Glomerular endothelial cell (primary cell): ENCODE data around the gene GNG13. TPM values are rescaled to one million over a fixed set of nuclear protein-coding genes. Genes with fewer than 3 reads are reported as not detected.
"Not testable (repeated sequence)": the region's sequence is repeated elsewhere in the genome, so short reads cannot be mapped to it uniquely, and the experiment has no call there.

Source experiments
- DNase-seq: peaks from one replicate; pipeline ENCODE4 v3.0.0-alpha.2; 2011; ENCODE audit warnings: low read depth, low spot score; ENCODE audit errors: extremely low read depth
- total RNA-seq: library from RNA; depleted of rRNA; stranded (reverse); fragments of >200 nt; gene quantifications from 2 replicates; pipeline ENCODE4 v1.2.3, GENCODE V29; 2015

GNG13 gene, protein sequence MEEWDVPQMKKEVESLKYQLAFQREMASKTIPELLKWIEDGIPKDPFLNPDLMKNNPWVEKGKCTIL
- not detected in 2 replicates for total RNA-seq

DNA sequence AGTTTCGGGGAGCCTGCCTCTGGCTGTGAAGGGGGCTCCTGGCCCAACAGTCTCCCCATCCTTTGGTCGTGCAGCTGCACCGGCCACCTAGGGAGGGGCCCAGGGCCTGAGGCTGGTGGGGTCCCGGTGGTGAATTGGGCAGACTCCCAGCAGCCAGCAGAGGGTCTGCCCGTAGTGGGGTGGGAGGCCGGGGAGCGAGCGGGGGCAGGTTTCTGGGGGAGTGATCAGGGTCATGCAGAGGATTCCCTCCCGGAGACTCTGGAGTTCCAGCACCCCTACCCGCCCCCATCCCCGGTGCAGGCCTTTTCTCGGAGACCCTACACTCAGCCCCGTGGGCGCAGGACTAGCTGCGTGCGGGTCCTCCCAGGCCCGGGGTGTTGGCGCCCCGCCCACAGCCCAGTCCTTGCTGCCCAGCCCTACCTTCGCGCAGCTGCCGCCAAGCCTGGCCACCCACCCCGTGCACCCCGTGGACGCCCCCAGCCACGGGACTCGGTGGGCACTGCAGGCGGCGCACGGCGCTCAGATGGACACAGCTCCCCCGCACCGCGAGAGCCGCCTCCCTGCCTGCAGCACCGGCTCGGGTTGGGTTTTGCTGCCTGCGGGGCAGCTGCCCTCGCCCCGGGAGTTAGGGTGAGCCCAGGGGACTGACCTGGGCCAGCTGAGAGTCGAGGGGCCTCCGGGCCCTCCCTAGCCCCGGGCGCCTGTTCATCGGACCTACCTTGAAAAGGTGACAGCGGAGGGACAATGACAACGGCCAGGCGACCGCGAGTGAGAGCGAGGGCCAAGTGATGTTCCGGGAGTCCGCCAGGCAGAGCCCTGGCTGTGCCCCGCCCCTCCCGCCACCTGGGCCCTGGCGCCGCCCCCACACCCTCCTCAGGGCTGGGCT lies at the start of gene GNG13:
TSS of gene GNG13 (minus strand) at position 787 of the 886 bp plus-strand sequence. CDS start 1,657 bp downstream, outside the sequence.
- no peak for DNase-seq

DNA sequence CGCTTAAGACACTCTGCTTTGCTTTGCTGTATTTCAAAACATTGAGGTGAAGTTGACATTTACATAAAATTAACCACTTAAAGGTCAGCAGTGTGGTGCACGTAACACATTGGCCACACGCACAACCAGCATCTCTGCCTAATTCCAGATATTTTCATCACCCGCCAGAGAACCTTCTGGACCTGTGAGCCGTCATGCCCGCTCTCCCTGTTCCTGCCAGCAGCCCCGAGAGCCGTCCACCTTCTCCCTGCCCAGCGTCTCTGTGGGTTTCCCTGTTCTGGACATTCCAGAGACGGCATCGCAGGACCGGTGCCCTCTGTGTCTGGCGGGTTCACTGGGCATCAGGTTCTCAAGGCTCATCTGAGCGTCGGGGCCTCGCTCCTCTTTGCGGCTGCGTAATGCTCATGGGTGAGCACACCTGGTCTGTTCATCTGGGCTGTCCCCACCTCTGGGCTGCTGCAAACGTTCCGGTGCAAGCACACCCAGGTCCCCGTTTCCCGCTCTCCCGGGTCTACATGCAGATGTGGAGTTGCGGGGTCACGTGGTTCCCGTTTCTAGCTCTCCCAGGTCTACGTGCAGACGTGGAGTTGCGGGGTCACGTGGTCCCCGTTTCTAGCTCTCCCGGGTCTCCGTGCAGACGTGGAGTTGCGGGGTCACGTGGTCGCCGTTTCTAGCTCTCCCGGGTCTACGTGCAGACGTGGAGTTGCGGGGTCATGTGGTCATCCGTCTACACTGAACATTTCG lies 48.1 kb upstream of the GNG13 start:
- DNase-seq = no peak

DNA sequence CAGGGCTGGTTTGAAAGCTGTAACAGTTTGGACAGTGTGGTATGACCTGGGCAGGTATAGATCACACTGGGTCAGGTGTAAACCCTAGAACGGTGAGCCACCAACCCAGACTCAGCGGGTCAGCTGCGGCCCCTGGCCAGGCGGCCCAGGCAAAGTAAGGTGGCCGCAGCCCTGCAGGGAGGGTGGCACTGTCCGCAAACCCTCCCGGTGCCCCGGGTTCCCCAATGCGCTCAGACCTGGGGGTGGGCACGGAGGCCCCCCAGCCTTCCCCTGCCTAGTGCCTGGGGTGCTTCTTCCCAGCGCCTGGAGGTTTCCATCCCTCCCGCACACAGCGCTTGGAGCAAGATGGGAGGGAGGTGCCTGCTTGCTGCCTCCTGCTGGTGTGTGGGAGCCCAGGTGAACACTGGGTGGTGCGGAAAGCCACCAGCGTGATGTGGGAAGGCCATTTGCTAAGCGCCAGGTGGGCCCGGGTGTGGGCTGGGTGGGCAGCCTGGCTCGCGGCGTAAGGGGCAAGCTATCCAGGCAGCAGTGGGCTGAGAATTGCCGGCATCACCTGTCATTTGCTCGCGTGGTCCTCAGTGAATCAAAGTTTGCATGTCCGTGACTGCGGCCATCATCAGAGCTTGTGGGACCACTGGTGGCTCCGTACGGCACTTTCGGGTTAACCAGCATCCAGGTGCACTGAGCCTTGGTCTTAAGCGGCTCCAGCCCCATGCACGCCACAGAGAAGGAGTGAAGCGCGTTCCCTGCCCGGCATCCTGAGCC lies 47.3 kb upstream of the GNG13 start:
- no peak for DNase-seq

DNA sequence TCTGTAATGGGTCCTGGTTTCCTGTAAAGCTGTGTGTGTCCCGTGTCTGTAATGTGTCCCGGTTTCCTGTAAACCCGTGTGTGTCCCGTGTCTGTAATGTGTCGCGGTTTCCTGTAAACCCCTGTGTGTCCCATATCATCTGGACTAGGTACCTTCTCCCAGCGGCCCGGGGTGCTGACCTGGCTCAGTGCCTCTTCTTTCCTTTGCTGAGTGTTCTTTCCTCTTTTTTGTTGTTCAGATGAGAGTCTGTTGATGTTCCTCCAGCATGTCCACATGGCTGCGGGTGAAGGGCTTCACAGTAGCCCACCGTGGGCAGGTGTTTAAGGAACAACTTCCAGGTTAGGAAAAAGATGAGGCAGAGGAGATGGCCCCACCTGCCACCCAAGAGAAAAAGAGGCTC lies 46.6 kb upstream of the GNG13 start:
- no peak for DNase-seq

DNA sequence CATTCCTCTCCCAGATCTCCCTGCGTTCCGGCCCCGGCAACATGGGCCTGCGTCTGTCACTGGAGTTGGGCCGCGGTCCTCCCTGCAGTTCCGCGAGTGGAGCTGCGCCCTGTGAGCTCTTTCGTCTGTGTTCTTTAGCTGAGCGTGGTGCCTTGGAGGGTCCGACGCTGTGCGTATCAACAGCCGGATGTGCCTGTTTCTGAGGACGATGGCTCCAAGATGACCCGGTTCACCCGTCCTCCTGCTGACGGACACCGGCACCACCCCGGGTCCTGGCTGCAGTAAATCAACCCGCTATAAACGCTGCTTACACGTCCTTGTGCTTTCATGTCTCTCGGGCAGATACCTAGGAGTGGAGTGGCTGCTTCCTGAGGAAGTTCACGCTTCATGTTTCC lies 44.8 kb upstream of the GNG13 start:
- DNase-seq = no peak

DNA sequence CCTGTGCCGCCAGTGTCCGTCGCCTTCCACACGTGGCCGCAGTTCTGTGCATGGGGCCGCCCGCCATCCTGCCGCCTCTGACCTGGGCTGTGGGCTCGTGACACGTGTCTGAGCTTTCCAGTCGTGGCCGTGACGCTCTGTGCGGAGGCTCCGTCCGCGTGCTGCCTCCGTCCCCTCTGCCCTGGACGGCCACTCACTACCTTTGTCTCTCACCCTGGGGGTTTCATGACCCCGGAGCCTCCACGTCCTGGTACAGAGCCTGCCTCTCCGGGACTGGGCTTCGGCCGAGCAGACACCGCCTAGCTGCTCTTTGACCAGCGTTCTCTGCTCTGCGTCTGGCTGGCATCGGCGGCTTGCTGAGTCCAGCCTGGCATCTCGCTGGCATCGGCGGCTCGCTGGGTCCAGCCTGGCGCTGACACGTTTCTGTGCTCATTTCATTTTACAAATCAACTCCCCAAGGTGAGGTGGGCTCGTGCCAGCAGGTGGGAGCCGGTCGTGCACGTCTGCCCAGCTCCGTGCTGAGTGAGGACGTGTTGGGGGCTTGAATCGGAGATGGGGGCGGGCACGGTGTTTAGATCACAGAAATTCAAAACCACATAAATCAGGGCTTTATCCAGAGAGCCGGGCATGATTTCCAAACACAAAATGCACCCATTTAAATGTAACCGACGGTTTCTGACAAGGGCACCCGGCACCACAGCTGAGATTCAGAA lies 44.3 kb upstream of the GNG13 start:
- DNase-seq = no peak

DNA sequence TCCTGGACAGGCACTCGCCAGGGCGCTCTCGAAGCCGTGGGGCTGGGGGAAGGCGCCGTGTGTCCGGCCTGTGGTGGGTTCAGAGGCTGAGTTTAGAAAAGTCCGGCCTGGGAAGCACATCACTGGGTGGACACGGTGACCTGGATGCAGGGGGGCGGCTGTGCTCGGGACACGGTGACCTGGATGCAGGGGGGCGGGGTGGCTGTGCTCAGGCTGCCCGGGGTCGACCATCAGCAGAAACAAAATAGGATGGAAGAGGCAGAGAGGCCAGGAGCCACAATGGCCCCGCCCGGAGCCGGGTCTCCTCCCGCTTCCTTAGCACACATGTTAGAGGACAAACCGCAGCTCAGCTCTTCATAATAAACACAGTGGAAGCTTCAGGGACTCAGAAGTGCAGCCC lies 43.2 kb upstream of the GNG13 start:
- no peak for DNase-seq

DNA sequence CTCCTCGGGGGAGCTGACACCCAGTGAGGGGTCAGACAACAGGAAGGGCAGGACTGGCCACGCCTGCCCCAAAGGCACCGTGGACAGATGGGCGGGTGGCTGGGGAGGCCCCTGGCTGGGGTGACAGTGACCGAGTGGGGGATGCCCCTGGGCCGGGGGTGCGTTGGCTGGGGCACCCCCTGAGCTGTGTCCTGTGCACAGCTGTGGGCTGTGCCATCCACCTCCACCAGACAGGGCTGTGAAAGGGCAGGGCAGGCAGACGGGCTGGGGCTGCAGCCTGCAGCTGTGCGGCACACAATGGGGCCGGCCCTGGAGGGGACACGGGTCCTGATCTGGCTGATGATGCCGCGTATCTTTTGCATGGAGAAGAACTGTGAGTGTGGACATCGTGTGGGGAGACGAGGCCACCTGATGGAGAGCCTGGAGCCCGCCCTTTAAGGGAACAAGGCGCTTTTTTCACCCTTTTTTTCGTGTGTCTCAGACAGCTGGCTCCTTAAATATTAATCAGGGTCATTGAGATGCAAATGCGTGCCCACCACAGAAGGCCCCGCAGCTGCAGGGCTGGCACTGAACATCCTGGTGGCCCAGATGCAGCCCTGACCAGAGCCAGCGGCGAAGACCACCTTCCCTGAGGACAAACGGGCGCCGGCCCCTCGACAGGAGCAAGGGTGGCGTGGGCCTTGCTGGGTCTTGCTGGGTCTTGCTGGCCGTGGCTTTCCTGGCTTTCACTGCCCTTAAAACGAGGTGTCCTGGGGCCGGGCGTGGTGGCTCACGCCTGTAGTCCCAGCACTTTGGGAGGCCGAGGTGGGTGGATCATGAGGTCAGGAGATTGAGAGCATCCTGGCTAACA lies 42.4 kb upstream of the GNG13 start:
- DNase-seq = no peak

DNA sequence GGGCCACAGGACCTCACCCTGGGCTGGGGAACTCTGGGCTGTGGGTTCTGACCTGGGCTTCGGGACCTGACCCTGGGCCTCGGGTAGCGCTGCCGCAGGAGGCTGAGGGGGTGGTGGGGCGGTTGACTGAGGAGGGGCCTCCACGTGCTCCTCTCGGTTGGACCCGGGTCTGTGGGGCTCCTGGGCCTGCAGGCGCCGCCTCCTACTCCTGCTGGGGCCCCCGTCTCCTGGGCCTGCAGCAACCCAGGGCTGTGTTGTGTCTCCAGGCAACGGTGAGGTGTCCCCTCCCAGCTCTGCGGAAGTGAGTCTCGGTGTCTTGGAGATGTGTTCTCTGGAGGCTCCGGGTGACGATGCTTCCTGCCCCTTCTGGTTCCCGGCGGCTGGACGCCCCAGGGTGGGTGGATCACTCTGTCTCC lies 41.5 kb upstream of the GNG13 start:
- DNase-seq = no peak

DNA sequence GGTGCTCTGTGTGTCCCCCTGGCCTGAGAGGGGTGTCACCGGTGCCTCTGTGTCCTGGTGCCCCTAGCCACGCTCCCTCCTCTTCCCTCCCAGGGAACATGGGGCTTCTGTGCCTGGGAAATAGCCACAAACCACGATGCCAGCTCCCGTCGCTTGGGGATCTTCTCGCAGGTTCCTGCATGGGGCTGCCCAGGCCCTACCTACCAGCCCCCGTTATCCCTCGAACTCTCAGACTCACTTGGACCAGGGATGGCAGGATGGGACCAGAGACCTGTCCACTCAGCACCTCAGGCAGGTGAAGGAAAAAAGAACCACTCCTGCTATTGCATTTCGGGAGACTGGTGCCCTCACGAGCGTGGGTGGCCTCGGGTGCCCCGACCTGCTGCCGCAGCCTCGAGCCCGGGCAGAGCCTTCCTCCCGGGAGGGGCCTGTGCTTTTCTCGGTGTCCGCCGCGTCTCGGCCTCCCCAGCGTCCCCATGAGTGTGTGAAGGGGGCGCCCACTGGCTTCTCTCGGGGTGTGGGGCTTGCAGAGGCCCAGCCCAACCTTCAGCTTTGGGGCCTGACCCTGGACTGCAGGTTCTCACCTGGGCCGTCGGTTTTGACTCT lies 41.0 kb upstream of the GNG13 start:
- DNase-seq = no peak

DNA sequence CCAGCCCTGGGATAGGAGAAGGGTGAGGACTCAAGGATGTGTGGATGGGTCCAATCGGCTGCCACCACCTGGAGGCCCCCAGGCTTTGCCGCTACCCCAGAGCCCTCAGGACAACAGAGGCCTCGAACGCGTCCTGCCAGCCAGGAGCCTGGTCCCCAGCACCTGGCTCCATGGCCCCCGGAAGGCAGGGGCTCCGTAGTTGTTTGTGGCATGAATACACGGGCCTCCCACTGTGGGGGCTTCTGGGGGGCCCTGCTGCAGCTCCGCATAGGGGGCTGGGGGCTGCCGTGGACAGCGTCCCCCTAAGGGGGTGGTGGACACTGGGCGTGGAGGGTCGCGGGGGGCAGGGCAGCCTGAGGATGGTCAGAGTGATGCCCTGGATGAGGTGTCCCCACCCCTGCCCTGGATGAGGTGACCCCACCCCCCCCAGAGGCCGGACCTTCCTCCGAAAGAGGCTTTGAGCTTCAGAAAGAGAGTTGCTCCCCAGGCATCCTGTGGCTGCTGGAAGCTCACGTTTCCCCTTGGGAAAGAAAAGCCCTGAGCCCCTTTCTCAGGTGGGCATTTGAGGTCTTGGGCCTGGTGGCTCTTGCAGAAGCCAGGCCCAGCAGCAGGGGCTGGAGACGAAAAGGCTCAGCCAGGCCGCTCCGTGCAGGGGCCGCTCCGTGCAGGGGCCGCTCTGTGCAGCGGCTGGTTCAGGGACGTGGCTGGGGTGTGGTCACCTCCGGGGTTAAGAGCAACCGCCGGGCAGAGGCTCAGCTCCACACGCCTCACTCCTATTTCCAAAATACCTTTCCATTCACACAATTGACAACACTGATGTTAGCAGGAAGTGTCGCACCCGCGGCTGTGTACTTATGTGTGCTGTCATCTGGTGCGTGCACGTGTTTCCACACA lies 40.3 kb upstream of the GNG13 start:
- no peak for DNase-seq

DNA sequence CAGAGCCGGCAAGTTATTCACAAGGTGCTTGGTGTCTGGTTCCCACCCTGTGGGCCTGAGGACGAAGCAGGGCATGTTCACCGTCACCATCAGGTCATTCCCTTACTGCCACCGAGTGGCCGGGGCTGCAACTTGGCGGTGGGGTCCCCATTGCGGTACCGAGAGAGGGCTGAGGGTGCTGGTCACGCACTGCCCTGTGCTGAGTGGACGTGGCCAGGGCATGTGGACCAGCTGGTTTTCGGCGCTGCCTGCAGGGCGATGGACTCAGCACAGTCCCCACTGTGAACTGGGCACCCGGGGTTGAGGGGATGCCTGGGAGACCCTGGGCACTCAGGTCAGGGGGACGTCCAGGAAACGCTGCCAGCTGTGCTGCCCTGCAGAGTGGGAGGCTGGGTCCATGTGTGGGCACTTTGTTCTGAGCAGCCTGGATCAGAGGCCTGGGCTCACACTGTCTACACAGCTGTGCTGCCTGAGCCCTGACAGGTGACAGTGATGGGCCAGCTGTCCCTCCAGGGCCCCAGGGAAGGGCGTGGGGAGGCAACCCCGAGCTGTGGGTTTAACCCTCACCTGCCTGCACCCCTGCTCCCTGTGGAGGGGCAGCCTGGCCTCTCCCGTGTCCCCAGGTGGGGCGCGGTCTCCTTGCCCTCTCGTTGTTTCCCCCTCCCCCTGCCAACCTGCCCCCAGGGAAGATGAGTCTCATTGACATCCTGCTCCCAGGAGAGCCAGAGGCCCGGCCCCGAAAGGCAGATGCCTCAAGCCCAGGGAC lies 39.3 kb upstream of the GNG13 start:
- no peak for DNase-seq

DNA sequence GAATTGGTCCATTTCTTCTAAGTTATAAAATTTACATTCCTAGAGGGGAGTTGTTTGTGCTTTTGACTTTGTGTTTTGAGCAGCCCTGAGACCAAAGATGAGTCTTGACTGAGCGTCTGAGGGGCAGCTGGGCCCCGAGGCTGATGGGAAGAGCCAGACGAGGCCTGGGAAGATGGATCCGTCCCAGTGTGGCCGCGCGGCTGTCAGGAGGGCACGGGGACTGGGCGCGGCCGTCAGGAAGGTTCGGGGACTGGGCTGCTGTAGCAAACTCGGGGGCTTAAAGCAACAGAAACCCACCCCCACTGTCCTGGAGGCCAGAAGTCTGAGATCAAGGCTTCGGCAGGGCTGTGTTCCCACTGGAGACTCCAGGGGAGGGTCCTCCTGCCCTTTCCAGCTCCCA lies 38.2 kb upstream of the GNG13 start:
- DNase-seq = no peak

DNA sequence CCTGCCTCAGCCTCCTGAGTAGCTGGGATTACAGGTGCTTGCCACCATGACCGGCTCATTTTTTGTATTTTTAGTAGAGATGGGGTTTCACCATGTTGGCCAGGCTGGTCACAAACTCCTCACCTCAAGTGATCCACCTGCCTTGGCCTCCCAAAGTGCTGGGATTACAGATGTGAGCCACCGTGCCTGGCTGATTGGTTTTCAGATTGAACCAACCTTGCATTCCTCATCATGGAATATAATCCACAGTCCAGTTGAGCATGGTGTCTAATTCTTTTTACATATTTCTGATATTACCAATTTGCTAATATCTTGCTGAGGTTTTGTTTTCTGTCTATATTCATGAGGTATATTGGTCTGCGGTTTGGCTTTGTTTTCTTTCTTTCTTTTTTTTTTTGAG lies 36.3 kb upstream of the GNG13 start:
- DNase-seq = not testable (repeated sequence)

DNA sequence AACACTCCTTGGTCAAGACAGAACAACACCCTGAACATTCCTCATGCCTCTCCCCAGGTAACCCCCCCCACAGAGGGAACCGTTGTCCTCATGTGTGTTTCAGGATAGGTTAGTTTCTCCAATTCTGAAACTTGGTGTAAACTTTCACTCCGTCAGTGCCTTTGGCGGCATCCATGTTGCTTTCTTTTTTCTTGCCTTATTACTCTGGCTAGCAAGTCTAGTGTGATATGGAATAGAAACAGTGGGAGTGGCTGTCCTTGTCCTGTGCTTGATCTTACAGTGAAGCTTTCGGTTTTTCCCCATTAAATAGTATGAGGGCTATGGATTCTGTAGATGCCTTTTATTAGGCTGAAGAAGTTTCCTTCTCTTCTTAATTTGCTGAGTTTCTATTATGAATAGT lies 35.7 kb upstream of the GNG13 start:
- DNase-seq = no peak

DNA sequence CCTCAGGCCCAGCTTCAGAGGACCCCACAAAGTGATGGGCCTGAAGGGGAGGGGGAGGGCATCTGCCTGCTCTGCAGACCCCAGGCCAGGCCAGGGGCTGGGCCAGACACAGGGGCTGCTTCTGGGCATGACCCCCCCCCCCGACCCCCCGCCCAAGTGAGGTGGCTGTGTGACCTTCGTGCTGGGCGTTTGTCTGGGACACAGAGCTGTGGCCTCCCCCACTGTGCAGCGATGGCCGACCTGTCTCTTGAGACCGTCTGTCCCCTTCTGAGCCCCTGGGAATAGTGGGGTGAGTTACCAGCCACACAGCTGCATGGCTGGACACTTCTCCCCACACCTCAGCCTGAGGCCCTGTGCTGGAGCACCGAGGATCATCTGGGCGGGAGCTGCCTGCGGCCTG lies 34.8 kb upstream of the GNG13 start:
- DNase-seq = no peak

DNA sequence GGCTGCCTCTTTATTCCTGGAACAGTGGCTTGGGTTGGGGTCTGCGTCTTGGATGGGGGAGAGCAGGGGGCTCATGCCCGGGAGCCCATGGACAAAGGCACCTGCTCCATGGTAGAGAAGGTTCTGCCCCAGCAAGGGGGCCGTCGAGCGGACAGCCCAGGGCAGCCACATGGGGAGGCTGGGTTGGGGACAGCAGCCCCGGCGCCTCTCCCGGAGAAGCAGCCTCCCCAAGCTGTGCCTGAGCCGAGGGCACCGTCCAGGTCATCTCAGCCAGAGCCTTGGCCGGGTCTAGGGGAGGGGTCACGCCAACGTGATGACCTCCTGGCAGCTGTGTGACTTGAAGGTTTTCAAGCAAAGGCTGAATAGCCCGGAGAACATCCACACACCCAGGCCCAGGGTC lies 32.9 kb upstream of the GNG13 start:
- no peak for DNase-seq
